Cerebellar cortex (tissue), 1 donor: ENCODE measurements around the gene TMEM117.
"Not testable (repeated sequence)": the region's sequence is repeated elsewhere in the genome, so short reads cannot be mapped to it uniquely, and the experiment has no call there.

Experiments used
- DNase-seq: peaks from one replicate; pipeline ENCODE4 v3.0.0-alpha.2; 2015; ENCODE audit warnings: low spot score

The TMEM117 gene

DNA sequence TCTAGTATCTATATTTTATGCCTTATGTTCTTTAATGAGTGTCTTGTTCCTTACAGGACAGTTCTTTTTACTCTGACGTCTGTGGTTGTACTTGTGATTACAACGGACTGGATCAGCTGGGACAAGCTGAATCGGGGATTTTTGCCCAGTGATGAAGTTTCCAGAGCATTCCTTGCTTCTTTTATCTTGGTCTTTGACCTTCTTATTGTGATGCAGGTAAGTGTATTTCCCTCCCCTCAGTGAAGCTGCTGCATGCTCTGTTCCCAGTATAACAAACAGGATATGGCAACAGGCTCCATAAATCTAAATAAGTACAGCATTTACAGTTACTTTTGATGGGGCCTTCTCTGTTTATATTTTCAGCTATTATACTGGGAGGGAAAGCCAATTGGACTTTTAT lies 463.6 kb downstream of the TMEM117 start:
- DNase-seq: no peak

DNA sequence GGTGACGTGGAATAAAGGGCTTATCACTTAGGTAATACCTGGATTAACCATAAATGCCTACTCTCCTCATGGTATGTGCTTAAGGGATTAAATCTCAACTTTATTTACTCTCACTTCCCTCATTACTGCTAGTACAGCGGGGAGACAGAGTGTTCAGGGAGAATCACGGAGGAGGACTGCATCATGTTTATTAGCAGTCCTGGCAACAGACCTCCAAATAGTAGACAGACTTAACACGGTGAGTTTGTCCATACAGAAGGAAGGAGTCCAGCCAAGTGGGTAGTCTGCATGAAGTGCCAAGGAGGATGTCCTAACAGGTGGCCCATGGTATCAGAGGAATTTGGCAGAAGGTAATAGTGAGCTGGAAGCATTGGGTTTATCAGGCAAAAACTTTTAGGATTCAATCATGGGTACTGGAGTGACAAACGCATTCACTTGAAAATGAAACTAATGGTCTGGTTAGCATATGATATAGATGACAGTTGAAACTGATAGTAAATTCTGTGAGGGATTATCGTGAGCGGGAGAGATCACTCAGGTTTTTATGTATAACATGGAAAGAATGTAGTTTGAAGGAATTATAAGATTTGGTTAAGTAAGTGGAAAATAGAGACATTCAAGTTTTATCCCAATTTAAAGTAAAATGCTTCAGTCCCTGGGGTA lies 471.8 kb downstream of the TMEM117 start:
- DNase-seq: peak; percentile 69

DNA sequence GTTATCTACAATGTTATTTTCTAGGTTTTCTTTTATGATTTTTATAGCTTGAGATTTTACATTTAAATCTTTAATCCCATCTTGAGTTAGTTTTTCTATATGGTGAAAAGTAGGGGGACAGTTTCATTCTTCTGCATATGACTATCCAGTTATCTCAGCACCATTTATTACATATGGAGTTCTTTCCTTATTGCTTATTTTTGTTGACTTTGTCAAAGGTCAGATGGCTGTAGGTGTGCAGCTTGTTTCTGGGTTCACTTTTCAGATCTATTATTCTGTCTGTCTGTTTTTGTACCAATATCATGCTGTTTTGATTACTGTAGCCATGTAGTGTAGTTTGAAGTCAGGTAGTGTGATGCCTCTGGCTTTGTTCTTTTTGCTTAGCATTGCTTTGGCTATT lies 477.3 kb downstream of the TMEM117 start:
- no peak for DNase-seq

DNA sequence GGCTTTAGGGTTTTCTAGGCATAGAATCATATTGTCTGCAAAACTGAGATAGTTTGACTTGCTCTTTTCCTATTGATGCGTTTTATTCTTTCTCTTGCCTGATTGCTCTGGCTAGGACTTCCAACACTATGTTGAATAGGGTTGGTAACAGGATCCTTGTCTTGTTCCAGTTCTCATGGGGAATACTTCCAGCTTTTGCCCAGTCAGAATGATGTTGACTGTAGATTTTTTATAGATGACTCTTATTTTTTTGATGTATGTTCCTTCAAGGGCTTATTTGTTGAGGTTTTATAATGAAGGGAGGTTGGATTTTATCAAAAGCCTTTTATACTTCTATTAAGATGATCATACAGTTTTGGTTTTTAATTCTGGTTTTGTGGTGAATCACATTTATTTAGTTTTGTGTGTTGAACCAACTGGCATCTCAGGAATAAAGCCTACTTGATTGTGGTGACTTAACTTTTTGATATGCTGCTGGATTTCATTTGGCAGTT lies 478.2 kb downstream of the TMEM117 start:
- DNase-seq: no peak

DNA sequence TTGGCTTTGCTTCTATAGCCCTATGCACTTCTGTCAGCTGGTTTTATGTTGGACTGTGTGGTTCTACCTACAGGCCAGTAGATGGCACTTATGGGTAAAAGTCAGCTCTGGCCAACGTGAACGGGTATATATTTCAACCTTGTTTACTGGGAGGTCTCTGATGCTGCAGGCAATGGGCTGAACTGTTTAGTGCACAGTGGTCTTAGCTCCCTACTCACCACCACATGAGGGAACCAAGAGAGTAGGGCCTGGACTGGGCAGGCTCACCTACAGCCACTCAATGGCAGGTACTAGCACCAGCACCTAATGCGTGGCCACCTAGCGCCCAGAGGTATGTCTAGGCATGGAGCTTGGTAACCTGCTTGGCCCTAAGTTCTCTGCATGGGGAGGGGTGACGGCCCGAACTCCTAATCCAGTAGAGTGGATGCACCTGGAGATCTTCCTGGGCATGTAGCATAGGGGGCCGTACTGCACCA lies 481.8 kb downstream of the TMEM117 start:
- peak; percentile 24 for DNase-seq

DNA sequence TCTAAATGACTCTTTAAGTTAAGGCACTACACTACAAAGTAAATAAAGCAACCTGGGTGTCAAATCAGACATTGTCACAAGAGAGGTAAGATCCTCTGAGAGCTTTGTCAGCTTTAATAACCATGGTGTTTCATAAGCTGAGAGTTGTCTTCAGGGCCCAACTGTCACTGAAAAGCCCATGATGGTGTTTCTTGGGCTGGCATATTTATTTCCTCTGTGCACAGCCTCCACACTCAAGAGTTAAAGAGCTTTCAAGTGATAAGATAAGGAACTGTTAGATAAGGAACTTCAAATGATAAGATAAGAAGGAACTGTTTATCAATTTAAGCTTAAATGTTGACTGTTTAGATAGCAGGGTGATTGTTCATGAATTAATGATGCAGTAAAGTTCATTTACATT lies 495.4 kb downstream of the TMEM117 start:
- no peak for DNase-seq

DNA sequence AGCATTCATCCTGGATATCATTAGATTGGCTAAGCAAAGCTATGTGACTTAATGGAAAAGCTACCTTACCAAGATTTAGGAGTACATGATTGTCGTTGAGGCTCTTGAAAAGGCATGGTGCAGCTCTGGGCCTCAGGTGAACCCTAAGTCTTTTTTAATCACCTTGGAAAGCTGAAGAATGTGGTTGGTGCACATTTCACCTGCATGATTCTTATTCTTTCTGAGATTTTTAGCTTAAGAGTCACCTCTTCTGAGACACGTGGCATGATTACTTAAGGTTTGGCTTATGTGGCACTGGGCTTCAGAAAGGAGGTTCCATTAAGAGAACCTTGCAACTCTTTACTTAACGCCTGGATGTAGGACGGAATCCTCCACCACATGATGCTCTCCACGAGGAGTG lies 498.5 kb downstream of the TMEM117 start:
- DNase-seq: no peak

DNA sequence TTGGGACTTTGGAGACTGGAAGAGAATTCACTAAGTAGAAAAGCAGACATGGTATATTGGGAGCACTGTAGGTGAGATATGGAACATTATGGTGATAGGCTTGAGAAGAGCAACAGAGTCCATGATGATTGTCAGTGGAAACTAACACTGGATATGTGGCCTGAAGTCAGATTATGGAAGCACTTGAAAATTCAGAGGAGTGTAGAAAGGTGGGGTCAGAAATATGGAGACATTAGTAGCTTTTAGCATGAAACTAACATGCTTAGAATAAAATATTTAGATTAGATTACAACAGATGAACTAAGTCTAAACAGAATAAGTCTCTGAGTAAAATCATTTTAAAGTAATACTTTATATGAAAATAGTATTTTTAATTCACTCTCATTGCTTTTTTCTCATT lies 499.1 kb downstream of the TMEM117 start:
- DNase-seq: no peak

DNA sequence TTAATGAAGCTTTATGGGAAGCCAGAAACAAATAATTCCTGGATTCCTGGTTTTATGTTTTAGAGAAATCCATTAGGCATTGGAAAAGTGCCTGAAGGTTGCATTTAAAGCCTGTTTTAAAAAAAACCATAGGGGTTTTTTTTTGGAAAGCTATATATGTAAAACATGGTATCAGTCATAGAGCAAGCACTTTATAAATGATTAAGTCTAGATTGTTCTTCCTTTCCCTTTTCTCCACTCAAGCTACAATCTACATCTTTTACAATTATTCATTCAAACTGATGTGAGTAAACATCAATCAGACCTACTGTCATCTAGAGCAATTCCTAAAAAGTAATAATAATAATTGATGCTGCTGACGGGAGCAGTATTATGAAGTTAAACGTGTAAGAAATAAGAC lies 500.7 kb downstream of the TMEM117 start:
- no peak for DNase-seq

DNA sequence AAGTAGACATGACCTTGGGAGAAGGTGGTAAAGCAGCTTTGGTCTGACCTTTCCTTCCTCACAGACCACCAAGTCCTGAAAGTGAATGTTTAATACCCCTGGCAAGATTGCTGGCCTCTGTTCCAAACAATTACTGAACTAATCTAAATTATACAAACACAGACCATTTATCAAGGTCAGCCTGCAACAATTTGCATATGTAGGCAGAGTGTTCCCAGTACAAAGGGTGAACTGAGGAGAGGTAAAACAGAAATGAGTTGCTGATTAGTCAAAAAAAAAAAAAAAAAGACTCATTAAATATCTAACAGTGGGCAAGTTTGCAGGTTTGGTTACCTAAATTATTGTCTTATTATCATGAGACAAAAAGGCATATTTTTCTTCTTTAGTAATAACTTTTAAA lies 506.5 kb downstream of the TMEM117 start:
- no peak for DNase-seq

DNA sequence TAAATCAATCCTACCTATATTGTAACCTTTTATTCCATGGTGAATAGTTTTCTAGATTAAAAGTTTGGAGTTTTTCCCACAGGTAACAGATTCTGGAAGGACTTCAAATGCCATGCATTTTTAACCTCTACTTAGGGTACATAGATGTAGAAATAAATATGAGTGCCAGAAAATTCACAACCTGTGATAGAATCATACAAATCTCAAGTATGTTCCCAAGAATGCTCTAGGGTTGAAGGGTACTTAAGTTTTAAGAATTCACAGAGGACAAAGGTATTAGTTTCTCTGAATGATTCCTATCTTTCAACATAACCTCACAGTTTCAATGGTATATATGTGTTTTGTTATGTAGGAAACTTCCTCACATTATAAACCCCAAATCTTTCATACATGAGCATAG lies 511.3 kb downstream of the TMEM117 start:
- no peak for DNase-seq

DNA sequence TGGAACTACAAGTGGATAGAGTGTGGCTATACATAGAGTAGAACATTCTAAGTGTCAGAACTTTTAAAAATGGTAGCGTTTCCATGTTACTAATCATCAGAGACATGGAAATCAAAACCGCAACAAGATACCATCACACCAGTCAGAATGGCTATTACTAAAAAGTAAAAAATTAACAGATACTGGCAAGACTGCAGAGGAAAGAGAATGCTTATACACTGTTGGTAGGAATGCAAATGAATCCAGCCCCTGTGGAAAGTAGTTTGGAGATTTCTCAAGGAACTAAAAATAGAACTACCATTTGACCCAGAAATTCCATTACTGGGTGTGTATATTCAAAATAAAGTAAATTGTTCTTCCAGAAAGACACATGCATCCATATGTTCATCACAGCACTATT lies 521.6 kb downstream of the TMEM117 start:
- no peak for DNase-seq

DNA sequence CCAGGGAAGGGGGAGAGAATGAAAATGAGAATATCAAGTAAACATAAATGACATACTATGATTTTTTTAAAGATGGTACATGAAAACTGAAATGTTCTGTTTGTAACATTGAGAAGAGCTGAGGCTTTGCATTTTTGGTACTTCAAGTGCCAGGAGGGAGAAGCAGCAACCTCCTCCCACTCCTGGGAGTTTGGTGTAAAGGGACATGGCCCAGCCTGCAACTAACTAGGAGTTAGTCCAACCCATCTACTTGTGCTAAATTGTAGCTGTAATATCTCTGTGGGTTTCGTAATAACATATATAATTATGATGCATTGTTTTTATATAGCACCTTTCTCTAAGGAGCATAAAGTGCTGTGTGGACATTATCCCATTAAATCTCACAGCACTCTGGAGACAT lies 522.8 kb downstream of the TMEM117 start:
- DNase-seq: no peak

DNA sequence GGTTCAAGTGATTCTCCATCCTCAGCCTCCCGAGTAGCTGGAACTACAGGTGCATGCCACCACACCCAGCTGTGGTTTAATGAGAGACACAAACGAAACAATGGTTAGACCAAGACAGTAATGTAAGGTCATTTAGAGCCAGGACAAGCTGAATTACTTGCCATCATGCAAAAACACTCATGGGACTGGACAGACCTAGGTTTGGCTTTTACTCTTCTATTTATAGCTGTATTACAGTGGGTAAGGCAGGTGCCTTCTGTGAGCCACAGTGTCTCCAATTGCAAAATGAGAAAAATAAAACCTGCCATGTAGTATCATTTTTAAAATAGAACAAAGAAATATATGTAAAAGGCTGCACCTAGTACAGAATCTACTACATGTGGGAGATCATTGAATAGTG lies 527.1 kb downstream of the TMEM117 start:
- DNase-seq: no peak

DNA sequence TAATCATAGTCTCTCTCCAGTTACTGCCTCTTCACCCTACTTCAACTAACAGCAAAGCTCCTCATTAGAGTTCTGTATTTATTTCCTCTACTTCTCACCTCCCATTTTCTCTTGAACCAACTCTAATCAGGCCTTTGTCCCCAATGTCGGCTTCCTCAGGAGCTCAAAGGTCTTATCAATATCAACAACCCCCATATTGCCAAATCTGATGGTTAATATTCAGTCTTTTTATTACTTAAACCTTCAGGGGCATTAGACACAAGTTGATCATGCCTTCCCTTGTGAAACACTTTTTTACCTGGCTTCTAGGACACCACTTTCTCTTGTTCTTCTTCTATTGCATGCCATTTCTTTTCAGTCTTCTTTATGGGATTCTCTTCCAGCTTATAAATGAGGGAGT lies 531.3 kb downstream of the TMEM117 start:
- DNase-seq: no peak

DNA sequence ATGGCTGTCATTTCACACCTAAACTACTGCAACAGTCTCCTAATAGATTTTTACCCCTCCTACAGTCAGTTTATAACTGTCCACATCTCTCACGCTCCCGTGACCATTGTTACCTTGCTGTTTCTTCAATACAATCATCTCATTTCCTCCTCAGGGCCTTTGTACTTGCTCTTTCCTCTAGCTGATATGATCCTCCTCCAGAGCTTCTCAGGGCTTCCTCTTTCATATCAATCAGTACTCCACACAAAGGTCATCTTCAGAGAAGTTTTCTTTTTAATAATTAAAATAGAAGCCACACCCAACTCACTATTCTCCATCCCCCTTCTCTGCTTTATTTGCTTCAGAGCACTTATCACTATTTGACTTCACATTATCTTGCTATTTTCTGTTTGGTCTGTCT lies 532.0 kb downstream of the TMEM117 start:
- no peak for DNase-seq

DNA sequence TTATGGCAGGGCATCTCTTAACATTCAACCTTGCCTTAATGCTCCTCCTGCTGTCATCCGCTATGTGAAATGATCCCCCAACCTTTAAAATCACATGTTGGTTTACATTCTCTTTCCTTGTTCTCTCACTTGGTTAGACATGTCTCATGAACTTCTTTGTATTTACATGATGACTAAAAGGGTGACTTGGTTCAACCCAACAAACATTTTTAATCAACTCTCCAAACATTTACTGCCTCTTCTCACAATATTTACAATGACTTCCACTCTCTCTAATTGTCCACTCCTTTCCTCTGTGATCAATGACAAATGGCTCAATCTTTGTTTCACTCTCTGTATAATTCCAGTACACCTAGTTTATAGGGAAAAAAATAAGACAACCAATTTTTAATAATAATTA lies 534.1 kb downstream of the TMEM117 start:
- DNase-seq: no peak

DNA sequence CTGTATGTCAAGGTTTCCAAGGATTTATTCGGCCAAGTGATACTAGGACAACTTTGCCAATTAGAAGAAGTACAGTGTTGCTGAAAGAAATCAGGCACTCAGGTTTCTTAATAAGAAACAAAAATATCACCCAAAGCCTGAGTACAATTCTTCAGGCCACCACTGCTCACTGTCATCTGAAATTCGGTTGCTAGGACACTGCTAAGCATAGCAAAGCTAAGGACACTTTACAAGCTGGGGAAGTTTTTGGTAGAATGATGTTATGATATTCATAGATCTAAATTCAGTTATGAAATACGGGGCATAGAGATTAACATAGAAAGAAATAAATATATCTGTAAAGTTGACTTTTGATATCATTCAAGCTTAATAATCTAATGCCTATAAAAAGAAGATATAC lies 535.1 kb downstream of the TMEM117 start:
- DNase-seq: no peak

DNA sequence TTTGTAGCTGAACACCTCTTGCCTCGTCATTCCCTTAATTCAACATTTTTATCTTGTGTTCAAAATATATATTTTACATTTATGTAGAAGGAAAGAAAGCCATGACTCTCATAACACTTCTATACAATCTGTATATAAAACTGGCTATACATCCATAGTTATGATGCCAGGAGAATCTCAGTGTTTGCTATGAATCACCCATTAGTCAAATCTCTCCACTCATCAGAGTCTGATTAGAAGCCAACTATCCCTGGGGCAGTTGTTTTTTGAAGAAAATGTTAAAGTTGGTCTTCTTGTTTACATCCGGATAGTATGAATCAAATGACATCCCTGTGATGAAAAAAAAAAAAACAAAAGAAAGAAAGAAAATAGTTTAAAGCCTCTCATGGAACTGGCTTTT lies 536.4 kb downstream of the TMEM117 start:
- DNase-seq: no peak

DNA sequence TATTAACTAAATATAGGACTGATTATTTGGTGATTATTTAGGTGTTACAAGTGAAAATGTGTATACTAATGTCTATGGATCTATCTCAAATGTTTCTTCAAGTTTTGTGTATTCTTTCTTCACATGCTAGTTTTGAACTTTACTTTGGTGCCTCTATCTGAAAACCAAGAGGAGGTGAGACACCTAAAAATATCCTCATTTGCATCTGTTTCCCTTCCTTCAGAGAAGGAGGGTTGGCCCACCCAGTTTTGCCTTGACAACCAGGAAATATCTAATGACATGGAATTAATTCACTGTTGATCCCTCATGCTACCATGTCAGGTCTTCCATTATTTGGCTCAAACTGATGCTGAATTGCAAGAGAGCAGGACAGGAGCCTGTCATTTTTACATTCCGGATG lies 539.8 kb downstream of the TMEM117 start:
- DNase-seq: no peak

DNA sequence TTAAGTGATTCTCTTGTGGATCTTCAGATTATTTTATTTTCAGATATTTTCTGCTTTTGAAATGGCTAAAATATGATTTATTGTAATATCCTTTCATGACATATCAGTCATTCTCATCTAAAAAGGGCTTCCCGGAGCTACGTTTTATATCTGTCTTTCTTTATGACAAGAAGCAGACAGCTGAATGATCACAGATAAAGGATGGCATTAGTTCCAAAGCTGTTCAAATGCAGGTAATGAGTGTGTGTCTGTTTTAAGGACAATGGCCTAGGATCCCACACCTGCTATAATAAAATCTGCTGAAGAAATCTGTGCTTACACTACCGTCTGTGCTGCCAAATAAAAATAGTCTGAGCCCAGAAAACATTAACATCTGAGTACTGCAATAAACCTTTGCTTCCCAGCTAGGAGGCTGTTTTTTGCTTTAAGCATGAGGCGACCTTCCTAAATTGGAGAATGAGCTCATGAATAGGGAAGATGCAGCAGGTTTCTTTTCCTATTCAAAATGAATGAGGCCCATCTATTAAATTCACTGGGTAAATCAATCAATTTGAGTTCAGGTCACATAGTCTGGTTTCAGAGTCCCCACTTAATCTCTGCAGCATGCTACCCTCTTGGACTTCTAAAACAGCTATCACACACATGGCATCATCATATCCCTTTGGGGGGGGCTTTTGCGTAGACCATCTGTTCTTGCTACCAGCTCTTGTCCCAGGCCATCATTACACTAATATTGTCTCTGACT lies 541.7 kb downstream of the TMEM117 start:
- peak; percentile 38 for DNase-seq

DNA sequence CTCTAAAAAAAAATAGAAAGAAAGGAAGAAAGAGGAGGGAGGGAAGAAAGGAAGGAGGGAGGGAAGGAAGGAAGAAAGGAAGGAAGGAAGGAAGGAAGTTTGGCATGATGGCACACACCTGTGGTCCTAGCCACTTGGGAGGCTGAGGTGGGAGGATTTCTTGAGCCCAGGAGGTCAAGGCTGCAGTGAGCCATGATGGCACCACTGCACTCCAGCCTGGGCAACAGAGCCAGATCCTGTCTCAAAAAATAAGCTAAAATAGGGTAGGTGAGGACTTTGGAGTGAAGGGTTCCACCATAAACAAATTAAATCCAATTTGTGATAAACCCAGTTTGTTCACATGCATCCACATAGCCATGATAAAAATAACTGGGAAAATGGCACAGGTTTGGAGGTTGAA lies 543.2 kb downstream of the TMEM117 start:
- not testable (repeated sequence) for DNase-seq

DNA sequence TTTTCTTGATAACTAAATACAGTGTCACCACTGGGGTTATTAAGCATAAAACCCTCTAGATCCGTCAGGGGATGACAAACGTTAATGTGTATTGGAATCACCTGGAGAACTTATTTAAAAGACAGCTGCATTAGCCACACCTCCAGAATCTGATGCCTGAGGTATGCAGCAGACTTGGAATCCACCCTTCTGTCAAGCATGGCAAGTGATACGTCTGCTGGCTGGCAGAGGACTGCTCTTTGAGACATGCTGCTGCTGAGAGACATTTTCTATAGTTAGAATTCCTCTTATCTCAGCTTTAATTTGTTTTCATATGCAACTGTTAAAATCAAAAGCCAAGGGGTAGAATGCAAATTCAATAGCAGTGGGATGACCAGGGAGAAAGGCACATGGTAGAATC lies 544.0 kb downstream of the TMEM117 start:
- peak; percentile 30 for DNase-seq

DNA sequence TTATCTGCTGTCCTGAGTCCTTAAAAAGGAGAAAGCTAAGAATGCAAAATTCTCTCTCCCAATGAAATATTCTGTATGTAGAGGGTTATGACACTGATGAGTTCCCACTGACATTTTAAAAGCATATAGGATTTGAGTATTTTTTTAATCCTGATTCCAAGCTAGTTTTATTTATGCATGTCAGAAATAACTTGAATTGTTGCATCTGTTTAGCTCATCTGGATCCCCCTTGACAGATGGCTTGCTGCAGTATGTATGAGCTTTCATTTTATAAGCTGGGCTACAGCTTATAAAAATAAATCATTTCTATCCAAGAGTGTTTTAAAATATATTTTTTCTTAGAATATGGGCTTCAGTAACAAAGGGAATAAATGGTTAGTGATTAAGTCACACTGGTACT lies 545.0 kb downstream of the TMEM117 start:
- peak; percentile 6 for DNase-seq
